Measurements from ENCODE around the gene CEACAM19.

GRCh38 chr19:44627631-44628030 lies 43.7 kb upstream of the CEACAM19 start:
- TF ChIP-seq YBX1 (IDR thresholded peaks at IDR 0.05) (no peak), CTCF (IDR thresholded peaks at IDR 0.05 in 2 of 3, conservative IDR thresholded peaks at IDR 0.05 in 1 of 3; ENCODE audit: control insufficient read depth in 2 of 3, extremely low read depth in 1 of 3, insufficient read depth in 1 of 3, low read depth in 3 of 3, low read length in 3 of 3) (no peak), HDAC6 (IDR thresholded peaks at IDR 0.05; ENCODE audit: unreplicated experiment) (no peak), SRF (IDR thresholded peaks at IDR 0.05; ENCODE audit: low read depth in 2 of 2, low read length in 2 of 2) (no peak)
